A549 (cell line): Measurements from ENCODE around the gene RING1. TPM values are rescaled to one million over a fixed set of nuclear protein-coding genes. Genes with fewer than 3 reads are reported as not detected.

Experiments used
- ATAC-seq, 2 experiments: fragments of 200-7000 bp in 1 of 2; fragments of >200 bp in 1 of 2; cut with Nextera tagmentation in 1 of 2; cut with Tn5 transposase in 1 of 2; 3 replicates each; pipeline versions ENCODE4 v1.8.0 to v1.9.1; 2018 to 2020; ENCODE audit warnings: mild to moderate bottlenecking in 1 of 2, moderate library complexity in 1 of 2
- CTCF ChIA-PET: fragments of 300-600 bp; sonication (Branson Sonifier 250); formaldehyde crosslinking; extraction: SDS; loops from one replicate; lab custom pipeline; 2021; ENCODE audit warnings: antibody characterized with exemption, inconsistent platforms; lab: Yijun Ruan, JAX
- POLR2A ChIA-PET: fragments of 350-600 bp; formaldehyde crosslinking; extraction: SDS; loops from one replicate; lab custom pipeline; 2021; ENCODE audit warnings: antibody characterized with exemption, inconsistent platforms; lab: Yijun Ruan, JAX
- DNase-seq, 2 experiments: peaks; one replicate each; pipeline versions ENCODE4 v3.0.0 to v3.0.0-alpha.2; 2011 to 2016; ENCODE audit warnings: low read depth in 1 of 2, low spot score in 1 of 2
- FAIRE-seq: peaks from 2 replicates; lab custom pipeline; 2011; peaks lifted over from hg19 to GRCh38; lab: Jason Lieb, UNC
- H3K27ac ChIP-seq, 2 experiments: fragments of >200 bp; sonication (Bioruptor Twin); formaldehyde crosslinking; 3 replicates each; pipeline ENCODE4 v1.5.1; 2016 to 2017
- H3K4me1 ChIP-seq: fragments of >200 bp; sonication (Bioruptor Twin); formaldehyde crosslinking; 3 replicates; pipeline ENCODE4 v1.6.1; 2016
- H3K4me2 ChIP-seq: fragments of >200 bp; sonication (Bioruptor Twin); formaldehyde crosslinking; 3 replicates; pipeline ENCODE4 v1.6.1; 2016
- H3K4me3 ChIP-seq: fragments of >200 bp; sonication (Bioruptor Twin); formaldehyde crosslinking; 3 replicates; pipeline ENCODE4 v1.5.1; 2016
- H3K9me3 ChIP-seq: fragments of >200 bp; sonication (Bioruptor Twin); formaldehyde crosslinking; 3 replicates; pipeline ENCODE4 v1.6.1; 2016
- BCL3 ChIP-seq: fragments of >200 bp; sonication (Bioruptor Twin); formaldehyde crosslinking; IDR thresholded peaks from 3 replicates; pipeline ENCODE4 v1.6.1; 2016
- BHLHE40 ChIP-seq: IDR thresholded peaks from 2 replicates; pipeline ENCODE4 v1.6.1; 2012; ENCODE audit warnings: low read depth, low read length, inconsistent platforms
- CBX2 ChIP-seq: fragments of 200-600 bp; sonication (generic); IDR thresholded peaks from 2 replicates; pipeline ENCODE4 v1.6.1; 2016; ENCODE audit warnings: low read depth, mild to moderate bottlenecking, borderline replicate concordance
- CHD2 ChIP-seq: fragments of 150-350 bp; IDR thresholded peaks from 2 replicates; pipeline ENCODE4 v1.6.1; 2014; ENCODE audit warnings: low read length; ENCODE audit not compliant: partially characterized antibody
- CTCF ChIP-seq: fragments of >200 bp; sonication (Bioruptor Twin); formaldehyde crosslinking; IDR thresholded peaks from 3 replicates; pipeline ENCODE4 v1.5.1; 2016
- E2F6 ChIP-seq: IDR thresholded peaks from 2 replicates; pipeline ENCODE4 v1.6.1; 2012; ENCODE audit warnings: low read depth, borderline replicate concordance
- EHMT2 ChIP-seq: fragments of 200-600 bp; sonication (generic); IDR thresholded peaks from 2 replicates; pipeline ENCODE4 v1.6.1; 2016; ENCODE audit warnings: antibody characterized with exemption, low read depth, mild to moderate bottlenecking, moderate library complexity
- ELK1 ChIP-seq: fragments of 150-350 bp; IDR thresholded peaks from 2 replicates; pipeline ENCODE4 v1.6.1; 2014; ENCODE audit warnings: low read depth, mild to moderate bottlenecking, low read length
- EP300 ChIP-seq, 2 experiments: fragments of >200 bp; sonication (Bioruptor Twin); formaldehyde crosslinking; IDR thresholded peaks; 2 replicates in 1 of 2; 3 replicates in 1 of 2; pipeline ENCODE4 v1.6.1; 2016 to 2017
- FOSB ChIP-seq: fragments of 250-450 bp; sonication (Bioruptor Pico); IDR thresholded peaks from 2 replicates; pipeline ENCODE4 v1.5.0; 2020; ENCODE audit warnings: mild to moderate bottlenecking, moderate library complexity
- FOSL2 ChIP-seq, 2 experiments: fragments of 450-650 bp in 1 of 2; fragments of >200 bp in 1 of 2; sonication (Bioruptor Twin) in 1 of 2; formaldehyde crosslinking; IDR thresholded peaks; 2 replicates each; pipeline versions ENCODE4 v1.5.0 to v1.6.1; 2016 to 2020; ENCODE audit warnings: mild to moderate bottlenecking in 1 of 2, moderate library complexity in 1 of 2
- FOXS1 ChIP-seq: fragments of 250-450 bp; sonication (Bioruptor Pico); IDR thresholded peaks from 2 replicates; pipeline ENCODE4 v1.5.0; 2020; ENCODE audit warnings: mild to moderate bottlenecking, moderate library complexity
- HEYL ChIP-seq: fragments of 250-450 bp; sonication (Bioruptor Pico); IDR thresholded peaks from 2 replicates; pipeline ENCODE4 v1.8.0; 2021; ENCODE audit warnings: mild to moderate bottlenecking, moderate library complexity
- MAFK ChIP-seq: fragments of 450-650 bp; IDR thresholded peaks from 2 replicates; pipeline ENCODE4 v1.6.1; 2014; ENCODE audit not compliant: partially characterized antibody
- RCOR1 ChIP-seq: fragments of 150-350 bp; IDR thresholded peaks from 2 replicates; pipeline ENCODE4 v1.6.1; 2014; ENCODE audit warnings: antibody characterized with exemption, low read length, low read depth
- ZFP36 ChIP-seq: fragments of 450-650 bp; IDR thresholded peaks from 2 replicates; pipeline ENCODE4 v1.6.1; 2014; ENCODE audit warnings: borderline replicate concordance; ENCODE audit not compliant: partially characterized antibody
- WGBS: methylation state at CpG from one replicate; pipeline ENCODE4 v1.1.6; 2017; ENCODE audit errors: missing lambda C conversion rate; 5-methylcytosine and 5-hydroxymethylcytosine counted together
- polyA plus RNA-seq, 4 experiments: library from polyadenylated mRNA; depleted of rRNA in 3 of 4; stranded (reverse); fragments of >200 nt; fragmentation: RNase III in 1 of 4; extraction: RNeasy Plus Mini Kit Qiagen cat#74134 plus additional on column Dnase treatment in 1 of 4; gene quantifications; 2 replicates in 3 of 4; 3 replicates in 1 of 4; pipeline ENCODE4 v1.2.3, GENCODE V29; 2011 to 2017

RING1 gene
- polyA plus RNA-seq, 2 of the 4 experiments (the other 2 are of a cell fraction), result 12.7 to 35.0 TPM

- TF ChIP-seq FOSL2 (IDR thresholded peaks at IDR 0.05) (no peak), FOSL2 (CRISPR knock-in tag; IDR thresholded peaks at IDR 0.05) (no peak), CBX2 (no peak), BHLHE40 (no peak), ZFP36 (no peak), EP300 (IDR thresholded peaks at IDR 0.05) (no peak), MAFK (no peak), CHD2 (no peak), FOSB (CRISPR knock-in tag) (no peak)
- TF ChIP-seq, all 56 proteins: peak for 0
These were observed 29.4 kb upstream of the RING1 start (continued) for GRCh38 chr6:33178755-33179475.

- WGBS, result 69% methylated on average over 5 of the region's 7 CpGs
- TF ChIP-seq ELK1, result no peak
- Histone ChIP-seq H3K4me2 (no peak overlapping the region), H3K4me3 (no peak overlapping the region), H3K9me3 (no peaks in the 10 kb centered on the region; the same call in 2 of the 3 replicates), H3K27ac (no peak overlapping the region), H3K4me1 (no peaks in the 10 kb centered on the region)
- DNase-seq, result no peak
- ChIA-PET CTCF (interaction anchor here (1.0 to 2.0 kb wide), 2 partner anchors 9 to 19 kb away, joined by 5 to 6 read pairs; no protein-coding TSS in a partner anchor), POLR2A (no interaction called here)
- no peak for FAIRE-seq
- no peak for ATAC-seq
These were observed 27.2 kb upstream of the RING1 start for GRCh38 chr6:33181141-33181540.

GRCh38 chr6:33183071-33183683, 25.1 kb upstream of the RING1 start:
- DNase-seq (no peak), ATAC-seq (no peak), FAIRE-seq (no peak)
- WGBS, result 80% methylated on average over 5 of the region's 5 CpGs
- CTCF ChIA-PET, result interaction anchor here (1.1 to 2.0 kb wide), 3 partner anchors 10 to 35 kb away, joined by 3 to 6 read pairs (median 3); no protein-coding TSS in a partner anchor
- no peak overlapping the region for H3K27ac ChIP-seq
- TF ChIP-seq EP300 (IDR thresholded peaks at IDR 0.05) (no peak), BCL3 (no peak), BHLHE40 (no peak), EHMT2 (no peak), CTCF (no peak), E2F6 (no peak), HEYL (CRISPR knock-in tag) (no peak), RCOR1 (no peak), FOXS1 (CRISPR knock-in tag) (no peak)
- H3K4me3 ChIP-seq, result no peak overlapping the region
- no peak overlapping the region for H3K4me2 ChIP-seq
- no peaks in the 10 kb centered on the region for H3K4me1 ChIP-seq
- POLR2A ChIA-PET, result interaction anchor here (1.2 kb wide), 1 partner anchor 211 kb away, joined by 3 read pairs; no protein-coding TSS in a partner anchor
- no peaks in the 10 kb centered on the region; the same call in 2 of the 3 replicates for H3K9me3 ChIP-seq
